Measurements from ENCODE around the gene RBP5.

DNA sequence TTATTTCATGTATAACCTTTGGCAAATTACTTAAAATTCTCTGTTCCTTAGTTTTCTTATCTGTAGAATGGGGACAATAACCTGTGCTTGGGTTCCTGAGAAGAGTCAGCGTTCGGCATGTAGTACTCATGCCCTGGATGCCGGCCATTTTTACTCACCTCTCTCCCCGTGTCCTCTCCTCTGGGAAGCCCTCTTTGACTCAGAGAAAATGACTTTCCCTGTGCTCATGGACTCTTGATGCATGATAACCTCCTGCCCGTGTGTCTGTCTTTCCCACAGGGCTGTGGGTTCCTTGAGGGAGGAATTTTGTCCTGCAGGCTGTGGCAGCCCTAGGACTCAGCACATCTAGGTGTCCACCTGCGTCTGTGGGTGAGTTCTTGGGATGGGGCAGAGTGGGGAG is 13.8 kb downstream of the RBP5 start:
- TF ChIP-seq, protein P1, sequence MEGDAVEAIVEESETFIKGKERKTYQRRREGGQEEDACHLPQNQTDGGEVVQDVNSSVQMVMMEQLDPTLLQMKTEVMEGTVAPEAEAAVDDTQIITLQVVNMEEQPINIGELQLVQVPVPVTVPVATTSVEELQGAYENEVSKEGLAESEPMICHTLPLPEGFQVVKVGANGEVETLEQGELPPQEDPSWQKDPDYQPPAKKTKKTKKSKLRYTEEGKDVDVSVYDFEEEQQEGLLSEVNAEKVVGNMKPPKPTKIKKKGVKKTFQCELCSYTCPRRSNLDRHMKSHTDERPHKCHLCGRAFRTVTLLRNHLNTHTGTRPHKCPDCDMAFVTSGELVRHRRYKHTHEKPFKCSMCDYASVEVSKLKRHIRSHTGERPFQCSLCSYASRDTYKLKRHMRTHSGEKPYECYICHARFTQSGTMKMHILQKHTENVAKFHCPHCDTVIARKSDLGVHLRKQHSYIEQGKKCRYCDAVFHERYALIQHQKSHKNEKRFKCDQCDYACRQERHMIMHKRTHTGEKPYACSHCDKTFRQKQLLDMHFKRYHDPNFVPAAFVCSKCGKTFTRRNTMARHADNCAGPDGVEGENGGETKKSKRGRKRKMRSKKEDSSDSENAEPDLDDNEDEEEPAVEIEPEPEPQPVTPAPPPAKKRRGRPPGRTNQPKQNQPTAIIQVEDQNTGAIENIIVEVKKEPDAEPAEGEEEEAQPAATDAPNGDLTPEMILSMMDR (IDR thresholded peaks at IDR 0.05): no peak
- TF ChIP-seq POLR2A (IDR thresholded peaks at IDR 0.05; ENCODE audit: low read depth) (no peak), EP300 (IDR thresholded peaks at IDR 0.05) (no peak), POLR2AphosphoS5 (IDR thresholded peaks at IDR 0.05) (no peak)

All from esophagus muscularis mucosa (tissue), 4 donors.